Subcutaneous abdominal adipose tissue (tissue), 5 donors: ENCODE results near the gene GTPBP1.

Experiments used
- H3K27ac ChIP-seq: one replicate; pipeline ENCODE4 v1.7.0; 2013; ENCODE audit warnings: low read depth, mild to moderate bottlenecking, inconsistent platforms, low read length, moderate library complexity
- H3K27me3 ChIP-seq, 5 donors: one replicate each; pipeline ENCODE4 v1.7.0; 2013; ENCODE audit warnings: low read length in 5 of 5, inconsistent platforms in 1 of 5; ENCODE audit not compliant: control insufficient read depth in 5 of 5, insufficient read depth in 4 of 5
- H3K36me3 ChIP-seq, 5 donors: one replicate each; pipeline ENCODE4 v1.7.0; 2013; ENCODE audit warnings: low read length in 5 of 5; ENCODE audit not compliant: control insufficient read depth in 5 of 5, insufficient read depth in 5 of 5
- H3K4me1 ChIP-seq, 5 donors: one replicate each; pipeline ENCODE4 v1.7.0; 2013; ENCODE audit warnings: low read length in 5 of 5, mild to moderate bottlenecking in 3 of 5, moderate library complexity in 1 of 5; ENCODE audit not compliant: control insufficient read depth in 5 of 5, insufficient read depth in 5 of 5
- H3K4me3 ChIP-seq, 5 donors: one replicate each; pipeline ENCODE4 v1.7.0; 2013; ENCODE audit warnings: low read length in 5 of 5, low read depth in 1 of 5
- H3K9ac ChIP-seq, 5 donors: one replicate each; pipeline ENCODE4 v1.7.0; 2013; ENCODE audit warnings: low read length in 5 of 5, mild to moderate bottlenecking in 4 of 5, moderate library complexity in 3 of 5
- H3K9me3 ChIP-seq, 5 donors: one replicate each; pipeline ENCODE4 v1.7.0; 2013; ENCODE audit warnings: low read length in 5 of 5; ENCODE audit not compliant: control insufficient read depth in 5 of 5
- donor health status: healthy.
- donor health status: healthy.
- donor health status: healthy.
- donor health status: healthy.
- donor health status: healthy.

GTPBP1 gene

GRCh38 chr22:38721551-38721950, 15.8 kb downstream of the GTPBP1 start:
- Histone ChIP-seq H3K9ac (no peak overlapping the region), H3K27ac (no peak overlapping the region), H3K27me3 (no peaks in the 10 kb centered on the region), H3K36me3 (peaks cover 8 to 72% (median 62%) of the 10 kb centered on the region in 5 donors), H3K4me1 (peaks cover 0 to 11% (median 6%) of the 10 kb centered on the region in 5 donors), H3K4me3 (no peak overlapping the region), H3K9me3 (no peaks in the 10 kb centered on the region)

- Histone ChIP-seq H3K27ac (no peak overlapping the region), H3K27me3 (no peaks in the 10 kb centered on the region), H3K4me1 (peaks cover 3 to 11% (median 9%) of the 10 kb centered on the region in 5 donors), H3K9ac (no peak overlapping the region), H3K9me3 (no peaks in the 10 kb centered on the region), H3K4me3 (no peak overlapping the region), H3K36me3 (peaks cover 8 to 84% (median 74%) of the 10 kb centered on the region in 5 donors)
Observed at GRCh38 chr22:38724176-38724575, 18.4 kb downstream of the GTPBP1 start.

GRCh38 chr22:38724926-38725571, 19.3 kb downstream of the GTPBP1 start:
- peaks cover 8 to 91% (median 83%) of the 10 kb centered on the region in 5 donors for H3K36me3 ChIP-seq
- no peak overlapping the region for H3K9ac ChIP-seq
- H3K27ac ChIP-seq = no peak overlapping the region

GRCh38 chr22:38725900-38726655, 20.3 kb downstream of the GTPBP1 start:
- Histone ChIP-seq H3K4me1 (peaks cover 3 to 15% (median 9%) of the 10 kb centered on the region in 5 donors), H3K36me3 (peaks cover 8 to 97% (median 93%) of the 10 kb centered on the region in 5 donors), H3K27me3 (no peaks in the 10 kb centered on the region), H3K9ac (no peak overlapping the region), H3K27ac (no peak overlapping the region), H3K9me3 (no peaks in the 10 kb centered on the region), H3K4me3 (no peak overlapping the region)

More at GRCh38 chr22:38724926-38725571, 19.3 kb downstream of the GTPBP1 start:
- Histone ChIP-seq H3K4me3 (no peak overlapping the region), H3K4me1 (peaks cover 3 to 15% (median 9%) of the 10 kb centered on the region in 5 donors), H3K27me3 (no peaks in the 10 kb centered on the region), H3K9me3 (no peaks in the 10 kb centered on the region)

- no peaks in the 10 kb centered on the region for H3K27me3 ChIP-seq
- H3K4me1 ChIP-seq = peaks cover 3 to 15% (median 9%) of the 10 kb centered on the region in 5 donors
- H3K4me3 ChIP-seq = no peak overlapping the region
- H3K27ac ChIP-seq = no peak overlapping the region
- H3K9me3 ChIP-seq = no peaks in the 10 kb centered on the region
- no peak overlapping the region for H3K9ac ChIP-seq
- H3K36me3 ChIP-seq = peaks cover 8 to 100% (median 98%) of the 10 kb centered on the region in 5 donors
Observed at GRCh38 chr22:38727123-38727522, 21.4 kb downstream of the GTPBP1 start.

- H3K9me3 ChIP-seq = no peaks in the 10 kb centered on the region
- H3K27me3 ChIP-seq = no peaks in the 10 kb centered on the region
- peaks cover 3 to 16% (median 9%) of the 10 kb centered on the region in 5 donors for H3K4me1 ChIP-seq
- H3K4me3 ChIP-seq = no peak overlapping the region
- peaks cover 3 to 98% (median 94%) of the 10 kb centered on the region in 5 donors for H3K36me3 ChIP-seq
- H3K27ac ChIP-seq = no peak overlapping the region
- no peak overlapping the region for H3K9ac ChIP-seq
Observed at GRCh38 chr22:38727530-38728451, 22.0 kb downstream of the GTPBP1 start.

- Histone ChIP-seq H3K27ac (no peak overlapping the region), H3K9me3 (no peaks in the 10 kb centered on the region), H3K36me3 (peaks cover 0 to 95% (median 90%) of the 10 kb centered on the region in 5 donors), H3K4me3 (no peak overlapping the region), H3K9ac (no peak overlapping the region), H3K27me3 (no peaks in the 10 kb centered on the region), H3K4me1 (peaks cover 8 to 29% (median 20%) of the 10 kb centered on the region in 5 donors)
Observed at GRCh38 chr22:38728871-38729796, 23.4 kb downstream of the GTPBP1 start.

- H3K4me3 ChIP-seq = no peak overlapping the region
- no peak overlapping the region for H3K27ac ChIP-seq
- peaks cover 9 to 35% (median 27%) of the 10 kb centered on the region in 5 donors for H3K4me1 ChIP-seq
- no peak overlapping the region for H3K9ac ChIP-seq
- H3K27me3 ChIP-seq = no peaks in the 10 kb centered on the region
- H3K36me3 ChIP-seq = peaks cover 0 to 95% (median 88%) of the 10 kb centered on the region in 5 donors
- no peaks in the 10 kb centered on the region for H3K9me3 ChIP-seq
Observed at GRCh38 chr22:38729946-38730345, 24.2 kb downstream of the GTPBP1 start.

- Histone ChIP-seq H3K4me3 (no peak overlapping the region), H3K9ac (no peak overlapping the region), H3K4me1 (peaks cover 9 to 35% (median 28%) of the 10 kb centered on the region in 5 donors), H3K27ac (no peak overlapping the region), H3K36me3 (peaks cover 0 to 94% (median 88%) of the 10 kb centered on the region in 5 donors), H3K27me3 (no peaks in the 10 kb centered on the region), H3K9me3 (no peaks in the 10 kb centered on the region)
Observed at GRCh38 chr22:38730411-38730871, 24.7 kb downstream of the GTPBP1 start.
